ENCODE results near the gene DMXL1. TPM values are rescaled to one million over a fixed set of nuclear protein-coding genes. Genes with fewer than 3 reads are reported as not detected.
"Not testable (repeated sequence)": the region's sequence is repeated elsewhere in the genome, so short reads cannot be mapped to it uniquely, and the experiment has no call there.

The DMXL1 gene
- total RNA-seq, 1 donor from 2014 or later, result 33.1 TPM

DNA sequence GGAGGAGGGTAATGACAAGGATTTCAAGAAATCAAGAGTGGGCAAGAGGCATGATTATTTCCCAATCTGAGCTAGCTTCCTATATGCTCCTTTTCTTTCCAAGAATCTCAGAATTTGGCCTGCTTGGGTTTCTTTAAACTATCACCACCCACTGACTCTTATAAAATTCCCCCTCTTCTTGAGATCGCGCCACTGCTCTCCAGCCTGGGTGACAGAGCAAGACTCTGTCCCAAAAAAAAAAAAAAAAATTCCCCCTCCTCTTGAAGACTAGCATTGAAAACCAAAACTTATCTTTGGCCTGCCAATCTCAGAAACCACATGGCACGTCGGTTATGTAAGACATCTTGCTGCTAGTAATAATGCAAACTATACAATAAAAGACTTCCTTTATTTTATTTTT is 3.4 kb upstream of the DMXL1 start:
- no peak for DNase-seq (ENCODE audit: extremely low read depth, low read depth, low spot score)

DNA sequence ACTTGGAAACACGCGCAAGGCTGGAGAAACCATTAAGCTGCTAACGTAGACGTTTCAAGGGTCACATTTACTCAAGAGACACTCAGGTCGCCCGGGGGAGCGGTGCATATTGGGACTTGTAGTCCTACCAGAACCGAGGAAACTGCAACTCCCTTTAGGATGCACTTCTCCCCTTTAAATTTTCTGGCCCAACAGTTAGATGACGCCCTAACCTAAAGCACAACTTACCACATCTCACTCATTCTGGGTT is 384 bp upstream of the DMXL1 start:
- no peak for DNase-seq (ENCODE audit: extremely low read depth, low read depth, low spot score)

DNA sequence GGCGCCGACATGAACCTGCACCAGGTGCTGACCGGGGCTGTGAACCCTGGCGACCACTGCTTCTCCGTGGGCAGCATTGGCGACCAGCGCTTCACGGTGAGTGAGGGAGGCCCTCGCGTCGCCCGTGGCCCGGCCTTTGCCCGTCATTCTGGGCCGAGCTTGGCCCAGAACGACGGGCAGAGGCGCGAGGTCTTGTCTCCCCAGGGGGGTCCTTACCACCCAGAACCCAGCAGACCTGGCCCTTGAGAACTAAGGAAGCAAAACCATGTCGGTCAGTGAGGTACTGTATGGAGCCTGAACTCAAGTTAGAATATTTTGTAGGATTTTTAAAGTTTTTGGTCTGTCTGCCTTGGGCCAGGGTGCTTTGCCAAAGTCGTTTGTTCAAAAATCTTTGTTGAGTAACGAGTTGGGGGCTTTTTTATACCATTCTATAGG is 691 bp downstream of the DMXL1 start:
- DNase-seq (ENCODE audit: extremely low read depth, low read depth, low spot score), result no peak

DNA sequence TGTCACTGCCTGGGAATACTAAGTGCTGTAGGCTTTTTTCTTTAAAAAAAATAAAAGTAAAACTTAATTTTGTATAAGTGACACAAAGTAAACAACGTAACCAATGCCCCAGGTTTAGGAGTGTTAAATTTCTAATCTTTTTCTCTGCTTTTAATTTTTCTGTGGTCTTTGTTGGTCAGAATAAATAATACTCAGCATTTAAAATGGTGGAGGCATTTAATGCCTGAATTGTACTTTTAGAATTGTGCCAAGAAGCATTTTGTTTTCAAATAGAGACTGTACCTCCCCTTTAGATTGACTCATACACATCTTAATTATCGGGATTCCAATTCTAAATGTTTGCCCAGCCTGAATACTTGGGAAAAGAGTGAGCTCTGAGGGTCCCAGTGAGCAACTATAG is 1.6 kb downstream of the DMXL1 start:
- DNase-seq (ENCODE audit: extremely low read depth, low read depth, low spot score), result no peak

DNA sequence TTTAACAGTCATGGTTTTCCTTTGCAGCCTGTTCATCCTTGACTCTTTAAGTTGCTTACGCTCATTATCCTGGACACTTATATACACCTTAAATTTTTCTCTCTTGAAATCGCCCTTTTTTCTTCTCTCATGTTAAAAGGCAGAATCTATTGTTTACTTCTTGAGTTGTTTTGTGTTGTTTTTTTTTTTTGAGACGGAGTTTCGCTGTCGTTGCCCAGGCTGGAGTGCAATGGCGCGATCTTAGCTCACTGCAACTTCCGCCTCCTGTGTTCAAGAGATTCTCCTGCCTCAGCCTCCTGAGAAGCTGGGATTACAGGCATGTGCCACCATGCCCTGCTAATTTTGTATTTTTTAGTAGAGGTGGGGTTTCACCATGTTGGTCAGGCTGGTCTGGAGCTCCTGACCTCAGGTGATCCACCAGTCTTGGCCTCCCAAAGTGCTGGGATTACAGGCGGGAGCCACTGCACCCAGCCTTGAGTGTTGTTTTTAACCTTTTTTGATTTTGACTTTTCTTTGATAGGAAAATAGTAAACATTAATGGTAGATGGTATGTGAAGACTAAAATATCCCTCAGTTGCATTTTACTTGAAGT is 3.0 kb downstream of the DMXL1 start:
- DNase-seq (ENCODE audit: extremely low read depth, low read depth, low spot score), result not testable (repeated sequence)

DNA sequence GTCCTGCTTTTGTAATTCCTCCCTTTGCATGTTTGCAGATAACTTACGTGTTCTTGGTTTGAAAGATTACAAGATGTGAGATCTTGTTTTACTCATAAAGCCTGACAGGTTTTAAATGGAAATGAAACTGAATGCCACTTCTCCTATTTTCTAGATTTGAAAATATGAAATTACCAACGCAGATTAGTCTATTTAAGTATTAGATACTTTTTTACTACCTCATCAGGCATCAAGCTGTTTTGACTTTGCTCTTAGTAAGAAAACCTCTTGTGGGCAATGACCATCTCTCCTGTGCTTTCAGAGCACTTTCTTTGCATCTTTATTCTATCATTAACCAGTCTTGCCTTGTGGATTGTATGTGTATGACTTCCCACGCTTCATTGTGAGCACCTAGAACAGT is 3.5 kb downstream of the DMXL1 start:
- no peak for DNase-seq (ENCODE audit: extremely low read depth, low read depth, low spot score)

DNA sequence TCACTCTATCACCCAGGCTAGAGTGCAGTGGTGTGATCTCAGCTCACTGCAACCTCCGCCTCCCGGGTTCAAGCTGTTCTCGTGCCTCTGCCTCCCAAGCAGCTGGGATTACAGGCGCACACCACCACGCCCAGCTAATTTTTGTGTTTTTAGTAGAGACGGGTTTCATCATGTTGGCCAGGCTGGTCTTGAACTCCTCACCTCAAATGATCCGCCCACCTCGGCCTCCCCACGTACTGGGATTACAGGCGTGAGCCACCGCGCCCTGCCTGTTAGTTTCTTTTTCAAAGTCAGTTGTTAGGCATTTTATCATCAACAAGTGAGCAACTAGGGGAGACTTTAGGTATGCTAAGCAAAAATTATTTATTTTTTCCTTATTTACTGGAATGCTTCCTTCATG is 4.4 kb downstream of the DMXL1 start:
- DNase-seq (ENCODE audit: extremely low read depth, low read depth, low spot score), result not testable (repeated sequence)

DNA sequence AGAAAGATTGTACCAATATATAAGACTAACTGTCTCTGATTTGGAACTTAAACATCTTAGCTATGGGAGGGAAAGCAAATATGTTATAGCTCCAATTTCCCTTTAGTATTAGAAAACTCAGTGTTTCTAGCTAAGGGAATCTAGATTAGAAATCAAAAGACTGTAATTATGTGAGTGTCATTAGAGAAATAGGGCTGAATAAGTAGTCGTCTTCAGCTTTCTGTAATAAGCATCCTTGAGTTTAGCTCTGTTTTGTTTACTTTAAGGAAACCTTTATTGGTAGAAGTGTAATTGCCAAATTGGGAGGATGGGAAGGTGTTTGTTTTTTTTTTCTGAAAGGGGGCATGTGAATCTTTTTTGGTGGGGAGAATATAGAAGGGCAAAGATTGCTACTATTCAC is 5.2 kb downstream of the DMXL1 start:
- no peak for DNase-seq (ENCODE audit: extremely low read depth, low read depth, low spot score)

DNA sequence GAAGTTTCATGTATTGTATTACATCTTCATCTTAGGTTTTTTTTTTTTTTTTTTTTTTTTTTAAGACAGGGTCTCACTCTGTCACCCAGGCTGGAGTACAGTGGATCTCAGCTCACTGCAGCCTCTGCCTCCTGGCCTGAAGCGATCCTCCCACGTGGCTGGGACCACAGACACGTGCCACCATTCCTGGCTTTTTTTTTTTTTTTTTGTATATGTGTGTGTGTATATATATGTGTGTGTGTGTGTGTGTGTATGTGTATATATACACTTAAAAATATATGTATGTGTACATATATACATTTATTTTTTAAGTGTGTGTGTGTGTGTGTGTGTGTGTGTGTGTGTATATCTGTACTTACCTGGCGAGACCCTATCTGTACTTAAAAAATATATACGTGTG is 6.6 kb downstream of the DMXL1 start:
- DNase-seq (ENCODE audit: extremely low read depth, low read depth, low spot score), result no peak

DNA sequence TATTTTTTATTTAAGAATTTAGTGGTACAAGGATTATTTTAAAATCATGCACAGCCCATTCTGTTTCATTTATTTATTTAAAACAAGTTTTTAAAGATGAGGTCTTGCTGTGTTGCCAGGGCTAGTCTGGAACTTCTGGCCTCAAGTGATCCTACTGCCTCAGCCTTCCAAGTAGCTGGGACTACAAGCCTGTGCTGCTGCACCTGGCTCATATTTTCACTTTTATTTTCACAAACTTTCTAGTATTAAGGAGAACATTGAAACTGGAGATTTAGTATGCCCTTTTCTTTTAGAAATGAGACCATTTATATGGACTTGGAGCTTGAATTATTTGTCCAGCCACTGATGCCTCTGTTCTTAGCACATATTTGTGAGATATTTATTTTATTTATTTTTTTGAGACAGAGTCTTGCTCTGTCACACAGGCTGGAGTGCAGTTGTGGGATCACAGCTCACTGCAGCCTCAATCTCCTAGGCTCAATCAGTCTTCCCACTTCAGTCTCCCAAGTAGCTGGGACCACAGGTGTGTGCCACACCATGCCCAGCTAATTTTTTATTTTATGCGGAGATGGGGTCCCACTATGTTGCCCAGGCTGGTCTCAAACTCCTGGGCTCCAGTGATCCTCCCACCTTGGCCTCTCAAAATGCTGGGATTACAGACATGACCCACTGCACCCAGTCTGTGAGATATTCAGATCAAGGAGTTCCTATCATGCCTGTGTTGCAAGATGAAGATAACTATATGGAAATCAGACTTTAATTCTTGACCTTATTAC is 7.4 kb downstream of the DMXL1 start:
- no peak for DNase-seq (ENCODE audit: extremely low read depth, low read depth, low spot score)

DNA sequence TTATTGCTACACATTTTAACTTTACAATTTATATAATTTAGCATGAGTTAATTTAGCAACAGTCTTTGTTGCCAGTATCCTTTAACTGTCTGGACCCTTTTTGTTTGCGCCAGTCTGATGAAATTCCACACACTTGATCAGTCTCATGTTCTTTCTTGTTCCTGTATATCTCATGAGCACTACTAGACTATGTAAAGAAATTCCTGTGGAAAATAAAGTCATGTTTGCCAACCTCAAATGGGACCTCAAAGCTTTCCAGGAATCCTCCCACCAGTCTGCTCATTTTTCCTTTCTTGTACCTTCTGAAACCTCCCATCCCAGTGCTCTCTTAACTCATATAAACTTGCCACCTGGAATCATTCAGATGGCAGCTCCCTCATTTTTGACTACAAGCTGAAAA is 8.0 kb downstream of the DMXL1 start:
- DNase-seq (ENCODE audit: extremely low read depth, low read depth, low spot score), result no peak

DNA sequence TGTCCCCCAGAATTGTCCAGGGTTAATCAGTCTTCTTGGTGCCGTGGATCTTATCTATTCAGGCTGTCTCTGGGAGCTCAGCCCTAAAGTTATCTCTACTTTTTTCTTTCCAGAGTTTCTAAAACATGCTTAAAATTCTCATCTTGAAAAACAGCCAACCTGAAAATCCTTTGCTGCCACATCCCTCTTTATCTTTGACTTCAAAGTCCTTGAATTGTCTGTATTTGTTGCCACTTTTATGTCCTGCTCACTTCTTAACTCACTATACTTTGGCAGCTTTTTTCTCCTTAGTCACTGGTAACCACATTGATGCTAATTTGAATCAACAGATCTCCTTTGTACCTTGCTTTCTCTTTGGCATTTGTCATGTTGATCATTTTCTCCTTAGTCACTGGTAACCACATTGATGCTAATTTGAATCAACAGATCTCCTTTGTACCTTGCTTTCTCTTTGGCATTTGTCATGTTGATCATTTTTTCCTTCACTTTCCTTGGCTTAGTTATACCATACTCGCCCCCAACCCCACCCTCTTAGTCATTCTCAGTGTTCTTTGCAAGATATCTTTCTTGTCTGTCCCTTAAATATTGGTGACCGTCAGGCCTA is 8.5 kb downstream of the DMXL1 start:
- DNase-seq (ENCODE audit: extremely low read depth, low read depth, low spot score), result no peak

DNA sequence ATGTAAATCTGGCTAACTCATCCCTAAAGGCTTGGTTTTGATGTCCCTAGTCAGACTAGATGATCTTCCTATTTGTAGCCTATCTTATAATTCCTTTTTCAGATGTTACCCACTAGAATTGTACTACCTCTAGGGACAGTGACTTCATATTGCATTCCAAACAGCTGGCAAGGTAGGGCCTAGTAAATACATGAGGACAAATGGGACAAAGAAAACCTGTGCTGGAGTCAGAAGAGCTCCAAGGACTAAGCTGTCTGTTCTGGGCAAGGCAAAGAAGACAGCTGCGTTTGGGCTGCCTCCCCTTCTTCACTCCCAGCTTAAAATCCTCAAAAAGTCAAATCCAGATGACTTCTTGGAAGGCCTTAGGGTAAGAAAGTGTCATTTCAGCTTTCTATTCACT is 10.0 kb downstream of the DMXL1 start:
- DNase-seq (ENCODE audit: extremely low read depth, low read depth, low spot score), result no peak

DNA sequence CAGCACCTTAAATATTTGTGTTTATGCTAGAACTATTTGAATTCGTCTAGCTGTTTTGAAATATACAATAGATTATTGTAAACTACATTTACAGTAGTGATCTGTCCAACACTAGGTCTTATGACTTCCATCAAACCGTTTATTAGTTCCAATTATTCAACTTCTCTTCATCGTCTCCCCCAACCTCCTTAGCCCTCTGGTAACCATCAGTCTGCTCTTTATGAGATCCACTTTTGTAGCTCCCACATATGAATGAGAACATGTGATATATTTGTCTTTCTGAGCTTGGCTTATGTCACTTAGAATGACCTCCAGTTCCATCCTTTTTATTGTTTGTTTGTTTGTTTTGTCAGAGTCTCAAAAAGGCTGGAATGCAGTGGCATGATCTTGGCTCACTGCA is 11.8 kb downstream of the DMXL1 start:
- DNase-seq (ENCODE audit: extremely low read depth, low read depth, low spot score), result no peak

DNA sequence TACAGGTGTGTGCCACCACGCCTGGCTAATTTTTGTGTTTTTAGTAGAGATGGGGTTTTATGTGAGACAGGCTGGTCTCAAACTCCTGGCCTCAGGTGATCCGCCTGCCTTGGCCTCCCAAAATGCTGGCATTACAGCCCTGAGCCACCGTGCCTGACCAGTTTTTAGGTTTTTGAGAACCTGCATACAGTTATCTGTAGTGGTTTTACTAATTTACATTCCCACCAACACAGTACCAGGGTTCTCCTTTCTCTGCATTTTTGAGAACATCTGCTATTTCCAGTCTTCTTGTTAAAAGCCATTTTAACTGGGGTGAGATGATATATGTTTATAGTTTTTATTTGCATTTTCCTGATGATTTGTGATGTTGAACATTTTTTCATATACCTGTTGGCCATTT is 12.8 kb downstream of the DMXL1 start:
- DNase-seq (ENCODE audit: extremely low read depth, low read depth, low spot score), result no peak

DNA sequence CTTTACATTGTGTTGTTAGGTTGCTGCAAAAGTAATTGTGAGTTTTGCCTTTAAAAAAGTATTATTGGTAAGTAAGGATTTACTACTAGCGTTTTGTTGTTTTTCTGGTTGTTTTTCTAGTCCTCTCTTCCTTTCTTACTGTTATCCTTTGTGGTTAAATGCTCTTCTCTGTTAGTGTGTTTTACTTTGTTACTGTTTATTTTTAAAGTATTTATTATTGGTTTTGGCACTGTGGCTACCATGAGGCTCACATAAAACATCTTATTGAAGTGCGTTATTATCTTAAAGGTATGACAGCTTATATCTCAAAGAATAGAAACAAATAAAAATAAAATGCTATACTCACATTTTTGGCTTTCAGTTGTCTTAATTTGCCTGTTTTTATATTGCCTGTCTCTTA is 17.6 kb downstream of the DMXL1 start:
- no peak for DNase-seq (ENCODE audit: extremely low read depth, low read depth, low spot score)

DNA sequence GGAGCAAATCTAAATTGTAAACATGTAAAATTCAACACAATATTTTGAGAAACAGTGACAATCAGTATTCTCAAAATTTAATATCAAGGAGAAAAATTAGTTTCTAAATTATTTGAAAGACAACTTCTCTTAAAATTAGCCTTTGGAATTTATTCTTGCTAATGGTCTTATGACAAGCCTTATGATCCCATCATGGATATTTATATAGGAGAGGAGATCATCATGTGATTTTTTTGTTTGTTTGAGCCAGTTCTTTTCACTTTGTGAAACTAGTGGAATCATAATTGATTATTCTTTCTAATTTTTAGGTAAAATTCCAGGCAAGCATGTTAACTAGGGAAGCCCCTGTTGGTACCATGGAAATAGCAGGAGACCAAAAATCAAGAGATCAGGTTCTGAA is 24.7 kb downstream of the DMXL1 start:
- no peak for DNase-seq (ENCODE audit: extremely low read depth, low read depth, low spot score)

DNA sequence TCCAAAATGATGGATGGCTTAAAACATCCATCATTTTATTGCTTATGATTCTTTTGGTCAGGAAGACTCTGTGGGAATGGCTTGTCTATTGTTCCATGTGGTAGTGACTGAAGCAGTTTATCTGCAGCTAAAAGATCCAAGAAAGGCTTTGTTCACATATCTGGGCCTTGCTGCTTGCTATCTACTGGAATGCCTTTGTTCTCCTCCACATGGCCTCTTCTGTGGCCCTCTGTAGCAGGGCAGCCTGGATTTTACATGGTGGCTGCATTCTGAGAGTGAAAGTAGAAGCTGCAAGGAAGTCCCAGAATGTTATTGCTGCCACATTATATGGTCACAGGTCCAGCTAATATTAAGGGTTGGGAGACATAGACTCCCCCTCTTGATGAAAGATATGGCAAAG is 35.1 kb downstream of the DMXL1 start:
- no peak for DNase-seq (ENCODE audit: extremely low read depth, low read depth, low spot score)

DNA sequence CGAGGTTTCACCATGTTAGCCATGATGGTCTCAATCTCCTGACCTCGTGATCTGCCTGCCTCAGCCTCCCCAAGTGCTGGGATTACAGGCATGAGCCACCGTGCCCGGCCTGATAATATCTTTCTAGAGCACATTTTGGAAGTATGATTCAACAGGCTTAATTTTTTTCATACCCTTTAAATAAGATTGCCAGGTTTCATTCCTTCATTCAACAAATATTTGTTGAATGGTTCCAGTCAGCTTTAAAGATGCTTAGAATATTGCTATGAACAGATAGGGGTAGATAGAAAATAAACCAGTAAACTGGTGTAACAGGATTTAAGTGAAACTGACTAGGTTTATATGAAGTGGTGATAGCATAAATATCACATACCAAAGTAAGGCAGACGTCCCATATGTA is 41.3 kb downstream of the DMXL1 start:
- DNase-seq (ENCODE audit: extremely low read depth, low read depth, low spot score), result no peak

DNA sequence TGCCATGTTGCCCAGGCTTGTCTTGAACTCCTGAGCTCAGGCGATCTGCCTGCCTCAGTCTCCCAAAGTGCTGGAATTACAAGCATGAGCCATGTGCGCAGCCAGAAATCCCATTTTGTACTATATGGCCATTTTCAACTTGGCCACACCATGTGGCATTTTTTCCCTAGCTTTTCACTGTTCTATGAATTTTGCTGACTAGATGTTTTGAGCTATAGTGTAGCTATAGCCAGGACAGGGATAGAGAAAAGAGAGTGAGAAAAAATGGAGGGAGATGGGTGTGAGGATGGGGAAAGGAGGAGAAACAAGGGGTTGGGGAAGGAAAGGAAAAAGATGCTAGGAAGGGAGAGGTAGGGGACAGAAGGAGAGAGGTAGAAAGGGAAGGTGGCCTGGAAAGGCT is 46.4 kb downstream of the DMXL1 start:
- DNase-seq (ENCODE audit: extremely low read depth, low read depth, low spot score), result no peak

DNA sequence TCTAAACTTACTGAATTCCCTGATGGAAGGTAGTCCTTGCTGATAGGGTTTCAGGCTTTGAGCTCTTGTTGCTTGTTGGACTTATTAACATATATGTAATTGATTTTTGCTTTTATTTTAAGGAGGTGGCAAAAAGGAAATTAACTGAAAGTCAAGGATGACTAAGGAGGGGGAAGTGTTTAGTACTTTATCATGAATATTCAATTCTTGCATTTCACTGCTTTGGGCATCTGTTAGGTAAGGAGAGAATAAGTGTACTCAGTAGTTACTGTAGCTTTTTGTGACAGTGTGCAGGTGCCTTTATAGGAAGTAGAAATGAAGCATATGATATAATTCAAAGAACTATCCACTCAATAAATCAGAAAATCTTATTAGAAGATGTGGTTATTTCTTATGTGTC is 47.1 kb downstream of the DMXL1 start:
- DNase-seq (ENCODE audit: extremely low read depth, low read depth, low spot score), result no peak

DNA sequence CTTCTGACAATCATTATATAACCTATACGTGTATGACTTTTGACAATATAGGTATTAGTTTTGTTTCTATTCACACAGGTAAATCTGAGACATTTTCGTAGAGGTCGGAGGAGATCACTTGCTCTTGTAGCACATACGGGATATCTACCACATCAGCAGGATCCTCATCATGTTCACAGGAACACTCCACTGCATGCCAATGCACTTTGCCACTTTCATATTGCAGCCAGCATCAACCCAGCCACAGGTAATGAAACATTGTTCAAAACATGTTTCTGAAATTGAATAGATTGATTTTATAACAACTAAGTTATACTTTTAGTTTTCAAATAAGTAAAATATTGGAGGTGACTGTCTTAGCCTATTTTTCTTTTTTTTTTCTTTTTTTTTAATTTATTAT is 50.0 kb downstream of the DMXL1 start:
- no peak for DNase-seq (ENCODE audit: extremely low read depth, low read depth, low spot score)

DNA sequence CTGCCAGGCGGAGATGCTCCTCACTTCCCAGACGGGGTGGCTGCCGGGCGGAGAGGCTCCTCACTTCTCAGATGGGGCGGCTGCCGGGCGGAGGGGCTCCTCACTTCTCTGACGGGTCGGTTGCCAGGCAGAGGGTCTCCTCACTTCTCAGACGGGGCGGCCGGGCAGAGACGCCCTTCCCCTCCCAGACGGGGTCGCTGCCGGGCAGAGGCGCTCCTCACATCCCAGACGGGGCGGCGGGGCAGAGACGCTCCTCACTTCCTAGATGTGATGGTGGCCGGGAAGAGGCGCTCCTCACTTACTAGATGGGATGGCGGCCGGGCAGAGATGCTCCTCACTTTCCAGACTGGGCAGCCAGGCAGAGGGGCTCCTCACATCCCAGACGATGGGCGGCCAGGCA is 51.6 kb downstream of the DMXL1 start:
- DNase-seq (ENCODE audit: extremely low read depth, low read depth, low spot score), result not testable (repeated sequence)
